NOMO-1 treated with dmso at 0.1 percent for 144 hours (cell line): Measurements from ENCODE around the gene NEDD4L.
"Not testable (repeated sequence)": the region's sequence is repeated elsewhere in the genome, so short reads cannot be mapped to it uniquely, and the experiment has no call there.

ENCODE experiments used
- DNase-seq: peaks from one replicate; lab custom pipeline; 2025; ENCODE audit not compliant: unreplicated experiment; lab: John Stamatoyannopoulos, UW

Gene NEDD4L

GRCh38 chr18:58407649-58408407 lies 363.8 kb downstream of the NEDD4L start:
- DNase-seq, result no peak

GRCh38 chr18:58408665-58409064 lies 364.6 kb downstream of the NEDD4L start:
- no peak for DNase-seq

- DNase-seq, result no peak
Observed at GRCh38 chr18:58409802-58410445, 365.9 kb downstream of the NEDD4L start.

GRCh38 chr18:58411323-58411722 lies 367.3 kb downstream of the NEDD4L start:
- no peak for DNase-seq

- no peak for DNase-seq
Observed at GRCh38 chr18:58412844-58413666, 369.0 kb downstream of the NEDD4L start.

- DNase-seq, result no peak
Observed at GRCh38 chr18:58413667-58414628, 369.9 kb downstream of the NEDD4L start.

GRCh38 chr18:58416014-58416703 lies 372.1 kb downstream of the NEDD4L start:
- DNase-seq, result no peak

- DNase-seq, result no peak
Observed at GRCh38 chr18:58416704-58417683, 373.0 kb downstream of the NEDD4L start.

GRCh38 chr18:58417752-58418151 lies 373.7 kb downstream of the NEDD4L start:
- DNase-seq, result no peak

GRCh38 chr18:58418361-58418760 lies 374.3 kb downstream of the NEDD4L start:
- no peak for DNase-seq

- no peak for DNase-seq
Observed at GRCh38 chr18:58419587-58420199, 375.7 kb downstream of the NEDD4L start.

- no peak for DNase-seq
Observed at GRCh38 chr18:58426611-58427010, 382.6 kb downstream of the NEDD4L start.

- no peak for DNase-seq
Observed at GRCh38 chr18:58427321-58427720, 383.3 kb downstream of the NEDD4L start.

GRCh38 chr18:58429442-58429841 lies 385.4 kb downstream of the NEDD4L start:
- DNase-seq, result no peak

- no peak for DNase-seq
Observed at GRCh38 chr18:58431215-58431614, 387.2 kb downstream of the NEDD4L start.

GRCh38 chr18:58432050-58432727 lies 388.2 kb downstream of the NEDD4L start:
- no peak for DNase-seq

- not testable (repeated sequence) for DNase-seq
Observed at GRCh38 chr18:58435221-58436005, 391.4 kb downstream of the NEDD4L start.
